Measurements from ENCODE around the gene MYH11.
"Not testable (repeated sequence)": the region's sequence is repeated elsewhere in the genome, so short reads cannot be mapped to it uniquely, and the experiment has no call there.

MYH11 gene

GRCh38 chr16:15874745-15875314 is 18.0 kb upstream of the MYH11 start:
- no peak for DNase-seq

DNA sequence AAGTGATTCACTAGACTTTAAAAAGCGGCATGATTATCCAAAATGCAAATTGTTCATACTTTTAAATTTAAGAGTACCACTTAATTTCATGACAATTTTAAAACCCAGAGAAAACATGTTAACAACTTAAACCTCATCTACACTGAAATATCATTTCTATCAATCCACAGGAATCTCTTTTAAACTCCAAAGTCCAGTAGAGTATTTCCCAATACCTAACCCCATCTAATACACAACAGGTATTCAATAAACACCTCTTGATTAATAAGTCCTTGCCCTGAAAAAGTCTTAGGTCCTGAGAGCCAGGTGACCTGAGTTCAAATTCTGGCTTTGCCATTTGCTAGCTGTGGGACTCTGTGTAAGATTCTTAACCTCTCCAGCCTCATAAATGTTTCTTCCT is 16.9 kb upstream of the MYH11 start:
- no peak for DNase-seq

GRCh38 chr16:15873301-15873700 is 16.5 kb upstream of the MYH11 start:
- DNase-seq = no peak

GRCh38 chr16:15870011-15870410 is 13.2 kb upstream of the MYH11 start:
- no peak for DNase-seq

DNA sequence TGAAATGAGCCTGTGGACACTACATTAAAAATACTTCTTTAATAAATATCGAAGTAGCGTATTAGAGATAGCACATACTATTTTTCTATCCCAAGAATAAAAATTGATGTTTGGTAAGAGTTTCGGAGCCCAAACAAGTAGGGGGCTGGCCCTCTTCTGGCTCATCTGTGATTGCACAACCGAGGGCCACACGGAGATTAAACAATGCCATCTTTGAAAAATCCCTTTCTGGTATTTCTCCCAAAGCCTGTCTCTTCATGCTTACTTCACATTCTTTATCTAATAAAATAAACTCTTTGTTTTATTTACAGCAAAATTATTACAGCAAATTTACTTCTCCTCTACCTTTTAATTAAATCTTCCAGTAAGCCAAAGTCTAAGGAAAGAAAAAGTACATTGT is 9.6 kb upstream of the MYH11 start:
- DNase-seq = no peak

DNA sequence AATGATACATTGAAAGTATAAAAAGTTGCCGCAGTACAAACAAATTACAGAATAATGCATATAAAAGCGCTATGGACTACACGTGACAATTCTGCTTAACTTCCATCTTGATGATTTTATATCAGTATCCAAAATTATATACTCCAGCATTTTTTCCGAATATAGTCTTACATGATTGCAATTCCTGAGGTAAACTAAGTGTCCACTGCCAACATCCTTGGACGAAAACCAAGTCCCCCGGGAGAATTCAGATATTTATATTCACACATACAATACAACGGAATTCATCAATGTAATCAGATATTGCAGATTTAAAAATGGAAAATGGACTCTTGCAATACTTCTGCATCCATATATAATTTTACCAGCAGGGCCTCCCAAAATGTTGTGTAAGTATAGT is 8.9 kb upstream of the MYH11 start:
- DNase-seq = no peak

DNA sequence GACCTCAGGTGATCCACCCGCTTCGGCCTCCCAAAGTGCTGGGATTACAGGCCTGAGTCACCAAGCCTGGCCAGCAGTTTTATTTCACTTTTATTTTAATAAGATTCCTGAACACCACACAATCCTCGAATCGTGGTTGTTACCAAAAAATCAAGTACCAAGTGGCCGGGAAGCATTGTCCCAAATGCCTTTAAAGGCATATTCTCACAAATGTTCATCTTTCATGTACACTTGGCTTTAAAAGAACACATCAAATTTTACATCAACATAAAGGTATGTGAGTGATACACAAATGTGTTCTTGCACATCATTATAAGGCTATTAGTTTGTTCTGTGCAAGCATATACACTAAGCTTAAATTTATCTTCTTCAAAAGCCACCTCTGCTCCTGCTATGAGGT is 8.1 kb upstream of the MYH11 start:
- no peak for DNase-seq

DNA sequence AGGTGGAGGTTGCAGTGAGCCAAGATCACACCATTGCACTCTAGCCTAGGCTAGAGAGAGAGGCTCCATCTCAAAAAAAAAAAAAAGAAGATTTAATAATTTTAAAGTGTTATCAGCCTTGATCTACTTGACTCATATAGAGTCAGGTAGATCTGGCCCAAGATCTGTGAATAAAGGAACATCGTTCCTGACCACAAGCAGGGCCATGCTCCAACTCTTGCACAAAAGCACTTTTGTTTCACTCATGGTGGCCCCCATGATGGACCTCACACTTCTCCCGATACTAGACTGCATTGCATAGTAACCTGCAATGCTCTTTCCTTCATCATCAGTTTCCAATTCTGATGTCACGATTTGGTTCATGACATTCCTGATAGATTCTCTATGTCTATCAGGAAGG is 5.2 kb upstream of the MYH11 start:
- DNase-seq = no peak

GRCh38 chr16:15858921-15859668 is 2.3 kb upstream of the MYH11 start:
- DNase-seq = no peak

GRCh38 chr16:15857724-15858560 is 1.1 kb upstream of the MYH11 start:
- no peak for DNase-seq

GRCh38 chr16:15856182-15856581 is 646 bp downstream of the MYH11 start:
- no peak for DNase-seq

GRCh38 chr16:15855704-15856003 is 1.2 kb downstream of the MYH11 start:
- DNase-seq = no peak

GRCh38 chr16:15854906-15855703 is 1.7 kb downstream of the MYH11 start:
- no peak for DNase-seq

DNA sequence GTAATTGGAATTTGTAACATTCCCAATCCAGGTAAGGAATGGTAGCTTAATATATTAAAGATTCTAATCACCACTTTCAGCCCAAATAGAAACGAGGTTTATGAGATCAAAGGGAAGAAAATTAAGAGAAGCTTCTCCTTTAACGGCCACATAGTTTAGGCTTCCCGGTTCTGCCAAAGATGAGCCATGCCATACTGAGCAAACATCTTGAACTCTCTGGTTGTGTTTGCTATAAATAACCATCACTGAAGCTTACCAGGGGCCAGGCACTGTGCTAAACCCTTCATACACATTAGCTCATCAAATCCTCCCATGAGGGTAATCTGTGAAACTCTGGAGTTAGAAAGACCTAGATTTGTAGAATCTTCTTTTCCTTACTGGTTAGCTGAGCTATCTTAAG is 2.8 kb downstream of the MYH11 start:
- no peak for DNase-seq

- DNase-seq = no peak
Observed at GRCh38 chr16:15853021-15853420, 3.8 kb downstream of the MYH11 start.

GRCh38 chr16:15850555-15850954 is 6.3 kb downstream of the MYH11 start:
- not testable (repeated sequence) for DNase-seq

DNA sequence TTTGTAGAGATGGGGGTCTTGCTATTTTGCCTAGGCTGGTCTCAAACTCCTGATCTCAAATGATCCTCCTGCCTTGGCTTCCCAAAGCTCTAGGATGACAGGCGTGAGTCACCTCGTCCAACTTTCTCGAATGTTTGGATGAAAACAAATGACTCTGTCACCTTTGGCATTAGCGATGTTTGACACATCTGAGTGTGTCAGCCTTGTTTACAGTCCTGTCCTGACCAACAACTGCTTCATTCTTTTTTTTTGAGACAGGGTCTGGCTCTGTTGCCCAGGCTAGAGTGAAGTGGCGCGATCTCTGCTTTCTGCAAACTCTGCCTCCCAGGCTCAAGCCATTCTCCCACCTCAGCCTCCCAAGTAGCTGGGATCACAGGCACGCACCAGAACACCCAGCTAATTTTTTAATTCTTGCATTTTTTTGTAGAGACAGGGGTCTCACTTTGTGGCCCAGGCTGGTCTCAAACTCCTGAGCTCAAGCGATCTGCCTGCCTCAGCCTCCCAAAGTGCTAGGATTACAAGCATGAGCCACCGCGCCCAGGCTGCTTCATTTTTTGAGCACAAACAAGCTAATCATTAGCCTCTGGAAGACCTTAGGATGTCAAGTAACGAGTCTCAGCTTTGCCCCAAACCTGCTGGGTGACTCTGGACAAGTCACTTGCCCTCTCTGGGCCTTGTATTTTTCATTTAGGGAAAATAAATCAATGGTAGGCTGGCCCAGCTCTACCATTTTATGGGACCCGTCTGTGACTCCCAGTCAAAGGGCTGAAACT is 7.4 kb downstream of the MYH11 start:
- DNase-seq = no peak

DNA sequence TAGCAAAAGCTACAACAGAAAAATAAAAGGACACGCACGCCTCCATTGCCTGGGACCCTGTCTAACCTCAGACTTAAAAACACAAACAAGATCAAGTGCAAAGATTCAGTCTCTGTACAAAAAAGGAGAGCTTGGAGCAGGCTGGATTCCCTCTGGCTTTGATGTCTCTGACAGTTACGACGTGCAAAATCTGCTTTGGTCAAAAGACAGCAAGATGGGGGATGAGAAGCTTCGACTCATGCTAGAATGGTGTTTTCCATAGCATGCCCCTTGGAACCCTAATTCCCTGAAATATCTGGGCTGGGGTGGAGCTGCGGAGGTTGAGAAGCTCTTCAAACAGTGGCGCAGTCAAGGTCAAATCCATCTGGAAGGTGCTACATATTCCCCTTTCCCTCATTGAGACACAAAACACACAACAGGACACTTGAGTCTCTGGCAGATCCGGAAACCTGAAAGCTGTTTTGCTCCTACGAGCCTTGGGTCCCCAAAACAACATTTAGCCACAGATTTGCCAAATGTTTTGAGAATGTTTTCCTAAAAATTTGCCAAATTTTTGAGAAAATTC is 9.1 kb downstream of the MYH11 start:
- no peak for DNase-seq

- DNase-seq = no peak
Observed at GRCh38 chr16:15846510-15846909, 10.3 kb downstream of the MYH11 start.

- DNase-seq = no peak
Observed at GRCh38 chr16:15843635-15844279, 13.1 kb downstream of the MYH11 start.

DNA sequence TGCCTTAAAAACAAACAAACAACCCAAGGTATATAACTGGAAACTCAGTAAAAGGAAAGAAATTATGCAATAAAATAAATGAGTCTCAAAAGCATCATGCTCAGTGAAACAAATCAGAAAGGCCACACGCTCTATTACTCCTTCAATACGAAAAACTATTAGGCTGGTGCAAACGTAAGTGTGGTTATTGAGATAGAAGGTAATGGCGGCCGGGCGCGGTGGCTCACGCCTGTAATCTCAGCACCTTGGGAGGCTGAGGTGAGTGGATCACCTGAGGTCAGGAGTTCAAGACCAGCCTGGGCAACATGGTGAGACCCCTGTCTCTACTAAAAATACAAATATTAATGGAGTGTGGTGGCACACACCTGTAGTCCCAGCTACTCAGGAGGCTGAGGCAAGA is 17.6 kb downstream of the MYH11 start:
- not testable (repeated sequence) for DNase-seq

- DNase-seq = no peak
Observed at GRCh38 chr16:15837761-15838160, 19.1 kb downstream of the MYH11 start.

Measured in NCI-H748 treated with DMSO at 0.1 percent for 48 hours (cell line).